ENCODE results near the gene EIF4E2. TPM values are rescaled to one million over a fixed set of nuclear protein-coding genes. Genes with fewer than 3 reads are reported as not detected.

EIF4E2 gene
- total and polyA plus RNA-seq, 2 of the 4 experiments (the other 2 are of a cell fraction): 52.1 to 105 TPM

DNA sequence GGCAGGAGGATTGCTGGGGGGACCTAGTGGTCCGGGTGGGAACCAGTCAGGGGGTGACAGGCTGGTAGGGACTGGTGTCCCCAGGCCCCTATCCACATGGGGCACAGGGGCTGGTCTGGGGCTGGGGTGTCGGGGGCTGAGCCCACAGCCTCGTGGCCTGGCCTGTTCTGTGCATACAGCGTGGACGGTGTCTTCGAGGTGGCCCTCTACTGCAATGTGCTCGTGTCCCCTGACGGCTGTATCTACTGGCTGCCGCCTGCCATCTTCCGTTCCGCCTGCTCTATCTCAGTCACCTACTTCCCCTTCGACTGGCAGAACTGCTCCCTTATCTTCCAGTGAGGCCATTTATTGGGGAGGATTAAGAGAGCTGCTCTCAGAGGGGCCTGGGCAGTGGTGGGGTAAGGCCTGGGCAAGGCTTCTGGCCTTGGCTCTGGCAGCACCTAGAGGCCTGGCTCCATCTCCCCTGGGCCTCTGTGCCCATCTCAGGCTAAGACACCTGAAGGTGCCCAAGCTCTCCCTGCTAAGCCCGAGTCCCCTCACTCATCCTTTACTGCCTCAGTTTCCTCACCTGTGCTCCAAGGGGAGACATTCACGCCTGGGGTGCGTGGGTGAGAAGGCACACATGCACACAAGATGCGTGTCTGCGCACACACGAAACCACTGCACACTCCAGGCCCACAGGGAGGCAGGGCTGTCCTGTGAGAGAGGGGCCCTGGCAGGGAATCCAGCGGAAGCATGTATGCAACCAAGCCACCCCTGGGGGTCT is 9.1 kb upstream of the EIF4E2 start:
- Histone ChIP-seq H3K36me3 (ENCODE audit: control insufficient read depth, insufficient read depth, low read length) (0 out of 2 replicates have a peak, but pooled peaks cover 2% of the 10 kb centered on the region), H3K14ac (replicated peaks; ENCODE audit: low read depth, low read length) (no peak overlapping the region), H4K20me1 (ENCODE audit: insufficient read depth, low read length) (no peaks in the 10 kb centered on the region; the same call in 1 of the 2 replicates), H4K91ac (ENCODE audit: insufficient read depth, low read depth, low read length) (no peak overlapping the region), H2BK5ac (ENCODE audit: low read depth, low read length, poor library complexity, severe bottlenecking) (no peak overlapping the region), H3K9me3 (ENCODE audit: control insufficient read depth, insufficient read depth, low read length) (peaks cover 1% of the 10 kb centered on the region), H2AFZ (replicated peaks; ENCODE audit: low read length, poor library complexity) (no peak overlapping the region), H3K9me1 (ENCODE audit: insufficient read depth, low read length) (peaks cover 5% of the 10 kb centered on the region; the same call in 1 of the 2 replicates), H3K27ac (ENCODE audit: insufficient read depth, low read length) (no peak overlapping the region), H4K8ac (ENCODE audit: low read depth in 2 of 2, low read length in 2 of 2) (no peak overlapping the region), H3K56ac (ENCODE audit: extremely low read depth, insufficient read depth, low read length) (no peak overlapping the region), H3K79me1 (ENCODE audit: low read depth in 1 of 2, low read length in 2 of 2) (0 out of 4 replicates have a peak, but pooled peaks cover 0 to 2% of the 10 kb centered on the region in 2 experiments), H2BK15ac (ENCODE audit: low read depth, low read length) (no peak overlapping the region), H3K4me3 (ENCODE audit: insufficient read depth, low read depth, low read length) (no peak overlapping the region), H4K5ac (ENCODE audit: low read depth, low read length) (no peak overlapping the region), H2AK9ac (replicated peaks; ENCODE audit: low read depth, low read length, poor library complexity) (no peak overlapping the region), H3K27me3 (ENCODE audit: control insufficient read depth, insufficient read depth, low read length) (peaks cover 15% of the 10 kb centered on the region), H2BK20ac (ENCODE audit: low read depth, low read length) (no peak overlapping the region), H3K4me2 (ENCODE audit: low read depth, low read length) (no peak overlapping the region), H3K18ac (ENCODE audit: low read depth, low read length) (no peak overlapping the region), H2AK5ac (ENCODE audit: low read depth, low read length) (no peak overlapping the region), H3K4me1 (ENCODE audit: control insufficient read depth, insufficient read depth, low read length) (no peaks in the 10 kb centered on the region; the same call in 1 of the 2 replicates), H3K4ac (ENCODE audit: low read depth, low read length) (no peak overlapping the region), H2BK120ac (ENCODE audit: low read depth, low read length) (no peak overlapping the region), H3K9ac (ENCODE audit: low read depth, low read length) (no peak overlapping the region), H3K23ac (ENCODE audit: low read depth, low read length) (no peak overlapping the region)
- POLR2A ChIA-PET (ENCODE audit: unreplicated experiment): no interaction called here
- CTCF ChIA-PET: no interaction called here
- ATAC-seq (ENCODE audit: low read depth) (no peak), DNase-seq (no peak)
- BruUV-seq (replicated peaks): no TSS peak
- dilution Hi-C loops (cut with HindIII; ENCODE audit: low sequenced_read_pairs, unreplicated experiment): no loop called here
- in situ Hi-C loops (cut with MboI; ENCODE audit: low sequenced_read_pairs): no loop called here
- intact Hi-C loops (cut with micrococcal nuclease): no loop called here
- TF ChIP-seq MXI1 (IDR thresholded peaks at IDR 0.05; ENCODE audit: borderline replicate concordance, low read depth, low read length) (no peak), BHLHE40 (IDR thresholded peaks at IDR 0.05; ENCODE audit: low read depth, low read length) (no peak)
- WGBS, 2 experiments (ENCODE audit: extremely low coverage in 2 of 2, insufficient read length in 1 of 2): 60% methylated on average over 1 of the region's 19 CpGs; no CpG with 5 or more reads in 1 of the 2 experiments

All from IMR-90 (cell line).